Heart right ventricle (tissue), 16 donors: ENCODE data around the gene CYB561D1. TPM values are rescaled to one million over a fixed set of nuclear protein-coding genes. Genes with fewer than 3 reads are reported as not detected.

Experiments
- ATAC-seq, 8 donors: fragments of 200-7000 bp; cut with Tn5 transposase; one replicate each; pipeline ENCODE4 v1.9.1; 2020; ENCODE audit warnings: mild to moderate bottlenecking in 8 of 8, moderate library complexity in 8 of 8, moderate number of reproducible peaks in 1 of 8
- DNase-seq, 2 donors: peaks; one replicate each; pipeline ENCODE4 v3.0.0-alpha.2; 2020
- H3K27ac ChIP-seq, 10 donors: fragments of 200-600 bp; sonication (generic) in 2 of 10; one replicate each; pipeline versions ENCODE4 v1.5.0 to v1.8.0; 2020 to 2022; ENCODE audit warnings: mild to moderate bottlenecking in 3 of 10
- H3K27me3 ChIP-seq, 7 donors: fragments of 200-600 bp; one replicate each; pipeline ENCODE4 v1.8.0; 2021 to 2022; ENCODE audit warnings: mild to moderate bottlenecking in 2 of 7
- H3K36me3 ChIP-seq, 9 donors: fragments of 200-600 bp; sonication (generic) in 1 of 9; one replicate each; pipeline versions ENCODE4 v1.5.0 to v1.8.0; 2020 to 2022; ENCODE audit warnings: mild to moderate bottlenecking in 2 of 9
- H3K4me1 ChIP-seq, 9 donors: fragments of 200-600 bp; sonication (generic) in 1 of 9; one replicate each; pipeline versions ENCODE4 v1.5.0 to v1.8.0; 2020 to 2022; ENCODE audit warnings: mild to moderate bottlenecking in 4 of 9
- H3K4me3 ChIP-seq, 10 donors: fragments of 200-600 bp; sonication (generic) in 2 of 10; one replicate each; pipeline versions ENCODE4 v1.5.0 to v1.8.0; 2020 to 2022; ENCODE audit warnings: mild to moderate bottlenecking in 7 of 10, moderate library complexity in 2 of 10
- H3K9me3 ChIP-seq, 11 donors: fragments of 200-600 bp in 10 of 11; sonication (generic) in 2 of 11; one replicate each; pipeline versions ENCODE4 v1.5.0 to v1.8.0; 2013 to 2022; ENCODE audit warnings: mild to moderate bottlenecking in 2 of 11, control low read depth in 1 of 11, moderate library complexity in 1 of 11
- WGBS, 2 donors: extraction: QIAGEN DNeasy Blood & Tissue Kit; methylation state at CpG; one replicate each; pipeline ENCODE4 v1.1.7; 2013; ENCODE audit warnings: inconsistent platforms in 1 of 2; 5-methylcytosine and 5-hydroxymethylcytosine counted together
- intact Hi-C, 10 donors: fragments of 100-400 bp; cut with DNase I; formaldehyde crosslinking; loops; one replicate each; pipeline versions ENCODE4 v1.11.1 to v1.14.2; 2022
- polyA plus RNA-seq, 2 donors: library from polyadenylated mRNA; stranded (reverse); fragments of 200-250 nt; gene quantifications; one replicate each; pipeline ENCODE4 v1.2.3, GENCODE V29; 2013
- total RNA-seq, 10 donors: library from RNA; stranded (reverse); fragmentation: NEBNext Ultra II Directional in 3 of 10; extraction: Animal tissue kit (Norgen Biotek cat#: 25700) in 3 of 10; gene quantifications; one replicate each; pipeline versions ENCODE4 v1.2.1 to v1.2.4, GENCODE V29; 2021 to 2023
- TF ChIP-seq, protein P1 (sequence below), 9 donors: fragments of 200-600 bp; sonication (generic) in 2 of 9; IDR thresholded peaks; one replicate each; pipeline versions ENCODE4 v1.5.0 to v1.8.0; 2021 to 2022; ENCODE audit warnings: antibody characterized with exemption in 9 of 9, mild to moderate bottlenecking in 5 of 9, moderate library complexity in 1 of 9
- donor health status: Arrhythmogenic right ventricular cardiomyopathy.
- donor health status: ischemic (EF 13 %, LVEDD 7.1; RV severe dilation, severe dysfunction).
- donor health status: healthy with polysubstance abuse.
- donor health status: DM: no; HTN: yes; CAD: no.
- donor health status: DM: no; HTN: no; CAD: no.
- donor health status: ischemic (EF 25% LVEDD 6.9; RV normal size, moderate dysfunction).
- donor health status: ischemic (EF 25% LVEDD 5.7; RV mildly dilated, moderate dysfunction).
- donor health status: healthy.
- donor health status: DM: yes; HTN: yes; CAD: no.
- donor health status: Ischemic cardiomyopathy.
- donor health status: ischemic (EF 35%, LVEDD 5.7; RV mildly dilated, moderate dysfunction).
- donor health status: nonischemic (EF 11% LVEDD 7.7; RV severe dilation, severe dysfunction).
- donor health status: DM: yes; HTN: yes; CAD: no.
- donor health status: PGD.
- donor health status: ischemic (EF 29% LVEDD 5.4; RV normal size, mild dysfunction).
- donor health status: nonischemic (EF 23%, LVEDD 6.1; RV moderate dilation, normal function).

The CYB561D1 gene
- total and polyA plus RNA-seq, 12 donors: 3.0 to 7.6 (median 4.5) TPM

DNA sequence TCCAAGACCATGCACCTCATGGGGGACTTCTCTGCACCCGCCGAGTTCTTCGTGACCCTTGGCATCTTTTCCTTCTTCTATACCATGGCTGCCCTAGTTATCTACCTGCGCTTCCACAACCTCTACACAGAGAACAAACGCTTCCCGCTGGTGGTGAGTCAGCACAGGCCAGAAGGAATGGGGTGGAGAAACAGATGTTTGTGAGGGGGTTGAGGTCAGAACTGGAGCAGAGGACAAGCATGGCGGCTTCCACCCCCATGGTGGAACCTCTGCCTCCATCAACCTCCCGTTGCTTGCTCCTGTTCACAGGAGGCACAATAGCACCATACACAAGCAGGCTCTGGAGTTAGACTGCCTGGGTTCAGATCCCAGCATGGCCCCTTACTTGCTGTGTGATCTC is 17.1 kb upstream of the CYB561D1 start:
- Histone ChIP-seq H3K27ac (no peak overlapping the region), H3K9me3 (no peaks in the 10 kb centered on the region), H3K27me3 (peaks cover 0 to 15% (median 0%) of the 10 kb centered on the region in 7 donors), H3K4me3 (no peak overlapping the region), H3K4me1 (peaks cover 0 to 27% (median 6%) of the 10 kb centered on the region in 9 donors), H3K36me3 (peaks cover 0 to 31% (median 8%) of the 10 kb centered on the region in 9 donors)
- ATAC-seq: no peak
- intact Hi-C loops: no loop called here
- 94 to 95% methylated on average over 8 of the region's 8 CpGs for WGBS, 2 donors
- TF ChIP-seq, protein P1, sequence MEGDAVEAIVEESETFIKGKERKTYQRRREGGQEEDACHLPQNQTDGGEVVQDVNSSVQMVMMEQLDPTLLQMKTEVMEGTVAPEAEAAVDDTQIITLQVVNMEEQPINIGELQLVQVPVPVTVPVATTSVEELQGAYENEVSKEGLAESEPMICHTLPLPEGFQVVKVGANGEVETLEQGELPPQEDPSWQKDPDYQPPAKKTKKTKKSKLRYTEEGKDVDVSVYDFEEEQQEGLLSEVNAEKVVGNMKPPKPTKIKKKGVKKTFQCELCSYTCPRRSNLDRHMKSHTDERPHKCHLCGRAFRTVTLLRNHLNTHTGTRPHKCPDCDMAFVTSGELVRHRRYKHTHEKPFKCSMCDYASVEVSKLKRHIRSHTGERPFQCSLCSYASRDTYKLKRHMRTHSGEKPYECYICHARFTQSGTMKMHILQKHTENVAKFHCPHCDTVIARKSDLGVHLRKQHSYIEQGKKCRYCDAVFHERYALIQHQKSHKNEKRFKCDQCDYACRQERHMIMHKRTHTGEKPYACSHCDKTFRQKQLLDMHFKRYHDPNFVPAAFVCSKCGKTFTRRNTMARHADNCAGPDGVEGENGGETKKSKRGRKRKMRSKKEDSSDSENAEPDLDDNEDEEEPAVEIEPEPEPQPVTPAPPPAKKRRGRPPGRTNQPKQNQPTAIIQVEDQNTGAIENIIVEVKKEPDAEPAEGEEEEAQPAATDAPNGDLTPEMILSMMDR (IDR thresholded peaks at IDR 0.05): no peak
- no peak for DNase-seq

DNA sequence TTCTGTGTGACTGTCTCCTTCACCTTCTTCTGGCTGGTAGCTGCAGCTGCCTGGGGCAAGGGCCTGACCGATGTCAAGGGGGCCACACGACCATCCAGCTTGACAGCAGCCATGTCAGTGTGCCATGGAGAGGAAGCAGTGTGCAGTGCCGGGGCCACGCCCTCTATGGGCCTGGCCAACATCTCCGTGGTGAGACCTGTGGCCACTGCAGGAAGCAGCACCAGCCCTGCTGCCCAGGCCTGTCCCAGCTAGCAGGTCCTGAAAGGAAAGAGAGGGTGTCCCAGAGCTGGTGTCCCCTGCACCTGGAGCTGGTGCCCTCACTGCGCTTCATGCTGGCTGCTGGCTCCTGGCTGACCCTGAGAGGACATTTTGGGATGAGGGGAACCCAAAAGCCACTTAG is 16.1 kb upstream of the CYB561D1 start:
- no peak overlapping the region for H3K27ac ChIP-seq
- WGBS, 2 donors: 75 to 80% methylated on average over 6 of the region's 6 CpGs
- ATAC-seq (no peak), DNase-seq (no peak)
- H3K4me1 ChIP-seq: peaks cover 0 to 27% (median 6%) of the 10 kb centered on the region in 9 donors
- peaks cover 0 to 31% (median 8%) of the 10 kb centered on the region in 9 donors for H3K36me3 ChIP-seq
- intact Hi-C loops: no loop called here
- H3K27me3 ChIP-seq: peaks cover 0 to 12% (median 0%) of the 10 kb centered on the region in 7 donors
- TF ChIP-seq, protein P1 (IDR thresholded peaks at IDR 0.05): no peak
- no peaks in the 10 kb centered on the region for H3K9me3 ChIP-seq
- H3K4me3 ChIP-seq: no peak overlapping the region

DNA sequence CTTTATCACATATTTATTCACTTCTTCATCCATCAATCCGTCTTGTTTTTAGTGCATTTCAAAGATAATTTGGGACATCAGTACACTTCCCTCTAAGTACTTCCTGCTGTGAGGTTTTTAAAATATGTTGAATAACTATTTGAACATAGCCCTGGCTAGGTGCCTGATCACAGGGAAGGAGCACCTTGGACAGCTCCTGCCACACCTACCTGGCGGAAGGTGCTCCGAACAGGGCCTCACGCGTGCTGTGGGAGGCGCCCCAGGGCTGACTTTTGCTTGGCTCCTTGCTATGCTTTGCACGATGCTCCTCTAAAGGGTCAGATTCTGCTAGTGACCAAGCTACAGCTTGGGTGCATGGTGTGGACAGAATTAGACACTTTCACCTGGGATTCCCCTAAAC is 15.1 kb upstream of the CYB561D1 start:
- H3K27me3 ChIP-seq: peaks cover 0 to 9% (median 0%) of the 10 kb centered on the region in 7 donors
- peaks cover 0 to 26% (median 12%) of the 10 kb centered on the region in 9 donors for H3K4me1 ChIP-seq
- ATAC-seq: no peak
- no peaks in the 10 kb centered on the region for H3K9me3 ChIP-seq
- H3K27ac ChIP-seq: no peak overlapping the region
- intact Hi-C loops: no loop called here
- TF ChIP-seq, protein P1 (IDR thresholded peaks at IDR 0.05): no peak
- H3K36me3 ChIP-seq: peaks cover 0 to 31% (median 8%) of the 10 kb centered on the region in 9 donors
- H3K4me3 ChIP-seq: no peak overlapping the region
- 41 to 50% methylated on average over 7 of the region's 7 CpGs for WGBS, 2 donors
- no peak for DNase-seq

DNA sequence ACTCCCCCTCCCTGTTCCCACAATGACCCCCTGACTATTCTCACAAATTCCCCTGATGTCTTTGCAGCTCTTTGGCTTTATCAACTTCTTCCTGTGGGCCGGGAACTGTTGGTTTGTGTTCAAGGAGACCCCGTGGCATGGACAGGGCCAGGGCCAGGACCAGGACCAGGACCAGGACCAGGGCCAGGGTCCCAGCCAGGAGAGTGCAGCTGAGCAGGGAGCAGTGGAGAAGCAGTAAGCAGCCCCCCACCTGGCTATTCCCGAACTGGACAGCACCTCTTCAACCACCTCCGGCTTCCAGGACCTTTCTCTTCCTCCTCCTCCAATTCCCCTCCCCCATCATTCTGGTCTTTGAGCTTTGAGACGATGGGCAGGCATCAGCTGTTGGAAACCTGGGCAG is 14.6 kb upstream of the CYB561D1 start:
- intact Hi-C loops: no loop called here
- 68 to 75% methylated on average over 5 of the region's 5 CpGs for WGBS, 2 donors
- TF ChIP-seq, protein P1 (IDR thresholded peaks at IDR 0.05): no peak
- DNase-seq (no peak), ATAC-seq (no peak)
- Histone ChIP-seq H3K9me3 (no peaks in the 10 kb centered on the region), H3K4me3 (no peak overlapping the region), H3K27ac (no peak overlapping the region), H3K4me1 (peaks cover 3 to 22% (median 13%) of the 10 kb centered on the region in 9 donors), H3K36me3 (peaks cover 0 to 31% (median 8%) of the 10 kb centered on the region in 9 donors), H3K27me3 (peaks cover 0 to 9% (median 0%) of the 10 kb centered on the region in 7 donors)
